Prostate gland (tissue), 2 donors: ENCODE measurements around the gene ANXA6.

ENCODE experiments used
- CTCF ChIP-seq, 4 experiments: fragments of 200-600 bp in 2 of 4; fragments of 450-650 bp in 2 of 4; sonication (generic) in 2 of 4; IDR thresholded peaks; 1 replicate in 3 of 4; 2 replicates in 1 of 4; pipeline ENCODE4 v1.5.1; 2016 to 2019; ENCODE audit warnings: antibody characterized with exemption in 4 of 4, mild to moderate bottlenecking in 2 of 4, moderate library complexity in 2 of 4
- POLR2A ChIP-seq: fragments of 450-650 bp; IDR thresholded peaks from one replicate; pipeline ENCODE4 v1.6.1; 2016; ENCODE audit warnings: antibody characterized with exemption, mild to moderate bottlenecking
- POLR2AphosphoS5 ChIP-seq: sonication (generic); formaldehyde crosslinking; IDR thresholded peaks from one replicate; pipeline ENCODE4 v1.6.1; 2017; ENCODE audit warnings: antibody characterized with exemption

GRCh38 chr5:151072630-151073025 lies 85.0 kb downstream of the ANXA6 start:
- TF ChIP-seq CTCF (IDR thresholded peaks at IDR 0.05) (no peak), POLR2A (no peak), POLR2AphosphoS5 (no peak)
